GM12878 (cell line): Measurements from ENCODE around the gene IGF1R. TPM values are rescaled to one million over a fixed set of nuclear protein-coding genes. Genes with fewer than 3 reads are reported as not detected.

ENCODE experiments used
- BCL3 ChIP-seq: IDR thresholded peaks from 2 replicates; pipeline ENCODE4 v1.6.1; 2011; ENCODE audit warnings: borderline replicate concordance, low read depth, mild to moderate bottlenecking, moderate library complexity, low read length; ENCODE audit not compliant: insufficient read depth, poor library complexity, severe bottlenecking
- CEBPZ ChIP-seq: fragments of 150-350 bp; IDR thresholded peaks from 2 replicates; pipeline ENCODE4 v1.6.1; 2016; ENCODE audit warnings: low read depth, low read length
- CUX1 ChIP-seq: IDR thresholded peaks from 2 replicates; pipeline ENCODE4 v1.6.1; 2012; ENCODE audit warnings: improper control_type of control experiment, low read depth, low read length; ENCODE audit not compliant: insufficient replicate concordance
- DPF2 ChIP-seq: fragments of 450-650 bp; IDR thresholded peaks from 2 replicates; pipeline ENCODE4 v1.6.1; 2017; ENCODE audit warnings: mild to moderate bottlenecking
- MXI1 ChIP-seq: fragments of 150-350 bp; IDR thresholded peaks from 2 replicates; pipeline ENCODE4 v1.6.1; 2011; ENCODE audit warnings: low read depth, mild to moderate bottlenecking, inconsistent platforms, low read length, improper control_type of control experiment
- NFYA ChIP-seq: IDR thresholded peaks from 2 replicates; pipeline ENCODE4 v1.6.1; 2011; ENCODE audit warnings: low read depth, mild to moderate bottlenecking, low read length, improper control_type of control experiment, borderline replicate concordance
- RELA ChIP-seq: fragments of 450-650 bp; IDR thresholded peaks from 2 replicates; pipeline ENCODE4 v1.8.0; 2014; ENCODE audit warnings: borderline replicate concordance; ENCODE audit not compliant: partially characterized antibody
- RFX5 ChIP-seq: IDR thresholded peaks from 2 replicates; pipeline ENCODE4 v1.6.1; 2011; ENCODE audit warnings: low read depth, low read length, improper control_type of control experiment
- SKIL ChIP-seq: fragments of 450-650 bp; IDR thresholded peaks from 2 replicates; pipeline ENCODE4 v1.6.1; 2017; ENCODE audit warnings: mild to moderate bottlenecking, low read depth, inconsistent platforms; ENCODE audit not compliant: poor library complexity, severe bottlenecking
- TARDBP ChIP-seq: IDR thresholded peaks from 2 replicates; pipeline ENCODE4 v1.6.1; 2016; ENCODE audit warnings: borderline replicate concordance
- ZBTB33 ChIP-seq: fragments of 450-650 bp; IDR thresholded peaks from 2 replicates; pipeline ENCODE4 v1.6.1; 2017; ENCODE audit warnings: mild to moderate bottlenecking
- polyA plus RNA-seq, 11 experiments: library from polyadenylated mRNA; depleted of rRNA in 4 of 11; unstranded in 6 of 11; stranded (reverse) in 5 of 11; fragments of >200 nt; fragmentation: Nextera tagmentation in 4 of 11; fragmentation: Illumina TruSeq in 1 of 11; extraction: Ambion mirVana in 4 of 11; extraction: Trizol in 1 of 11; gene quantifications; 1 replicate in 1 of 11; 2 replicates in 10 of 11; pipeline versions ENCODE4 v1.2.1 to v1.2.3, GENCODE V29; 2011 to 2016; ENCODE audit warnings: inconsistent platforms in 2 of 11, missing spikeins in 2 of 11, low read depth in 1 of 11
- total RNA-seq, 4 experiments: library from RNA; depleted of rRNA in 3 of 4; stranded (reverse); fragments of >200 nt in 3 of 4; fragmentation: Illumina TruSeq in 1 of 4; extraction: Trizol in 1 of 4; gene quantifications; 2 replicates each; pipeline versions ENCODE4 v1.2.1 to v1.2.3, GENCODE V29; 2013 to 2021

IGF1R gene
- total and polyA plus RNA-seq, 10 of the 15 experiments (the other 5 are each of a cell fraction or from before 2014, with no cell fraction given) = 0.03 to 2.7 (median 0.66) TPM

- TF ChIP-seq ZBTB33 = 0 out of 2 replicates have a peak, but pooled peaks have one; percentile 68
- no peak for TF ChIP-seq NFYA
- no peak for TF ChIP-seq SKIL
- no peak for TF ChIP-seq RELA
- no peak for TF ChIP-seq MXI1
- no peak for TF ChIP-seq BCL3
- no peak for TF ChIP-seq CUX1
- TF ChIP-seq CEBPZ = no peak
- no peak for TF ChIP-seq DPF2
- TF ChIP-seq TARDBP = no peak
- no peak for TF ChIP-seq RFX5
Measured at GRCh38 chr15:98779463-98780071, 131.2 kb downstream of the IGF1R start (continued).
